GM19468 (cell line): ENCODE results near the gene NFATC4.
"Not testable (repeated sequence)": the region's sequence is repeated elsewhere in the genome, so short reads cannot be mapped to it uniquely, and the experiment has no call there.

Experiments
- ATAC-seq: cut with Tn5 transposase; IDR thresholded peaks from one replicate; pipeline ENCODE4 v1.9.1; 2021; ENCODE audit warnings: mild to moderate bottlenecking, moderate library complexity, moderate number of reproducible peaks; ENCODE audit not compliant: unreplicated experiment; ENCODE audit errors: extremely low read depth

NFATC4 gene

GRCh38 chr14:24338843-24339242 lies 29.1 kb upstream of the NFATC4 start:
- ATAC-seq = no peak

GRCh38 chr14:24339284-24340151 lies 28.5 kb upstream of the NFATC4 start, which contains the start of gene RIPK3:
RIPK3 (minus strand) TSS chr14:24339991; CDS start chr14:24339826, 165 bp downstream.
- peak; percentile 65 for ATAC-seq

- ATAC-seq = no peak
Measured at GRCh38 chr14:24340606-24341005, 27.4 kb upstream of the NFATC4 start.

- no peak for ATAC-seq
Measured at GRCh38 chr14:24342889-24343288, 25.1 kb upstream of the NFATC4 start.

GRCh38 chr14:24343795-24344660 lies 24.0 kb upstream of the NFATC4 start:
- no peak for ATAC-seq

- ATAC-seq = no peak
Measured at GRCh38 chr14:24347134-24347533, 20.9 kb upstream of the NFATC4 start.

- no peak for ATAC-seq
Measured at GRCh38 chr14:24348186-24348585, 19.8 kb upstream of the NFATC4 start.

- ATAC-seq = no peak
Measured at GRCh38 chr14:24349742-24350141, 18.2 kb upstream of the NFATC4 start.

- no peak for ATAC-seq
Measured at GRCh38 chr14:24351517-24351916, 16.5 kb upstream of the NFATC4 start.

GRCh38 chr14:24353559-24354481 lies 14.2 kb upstream of the NFATC4 start:
- ATAC-seq = no peak

GRCh38 chr14:24354482-24354825 lies 13.5 kb upstream of the NFATC4 start:
- ATAC-seq = not testable (repeated sequence)

- no peak for ATAC-seq
Measured at GRCh38 chr14:24355009-24355408, 13.0 kb upstream of the NFATC4 start.

- ATAC-seq = no peak
Measured at GRCh38 chr14:24356208-24356607, 11.8 kb upstream of the NFATC4 start.

- ATAC-seq = no peak
Measured at GRCh38 chr14:24360281-24360680, 7.7 kb upstream of the NFATC4 start.

GRCh38 chr14:24361326-24361725 lies 6.7 kb upstream of the NFATC4 start:
- no peak for ATAC-seq

- no peak for ATAC-seq
Measured at GRCh38 chr14:24362241-24362960, 5.6 kb upstream of the NFATC4 start.

GRCh38 chr14:24363401-24363800 lies 4.6 kb upstream of the NFATC4 start:
- no peak for ATAC-seq

- no peak for ATAC-seq
Measured at GRCh38 chr14:24364841-24365240, 3.1 kb upstream of the NFATC4 start.

GRCh38 chr14:24365600-24366412 lies 2.2 kb upstream of the NFATC4 start:
- ATAC-seq = peak; percentile 49
